Astrocyte (in vitro differentiated cells and primary cell): Measurements from ENCODE around the gene PHC2. TPM values are rescaled to one million over a fixed set of nuclear protein-coding genes. Genes with fewer than 3 reads are reported as not detected.

Experiments used
- DNase-seq: peaks from one replicate; pipeline ENCODE4 v3.0.0-alpha.2; 2010; ENCODE audit warnings: low read depth
- FAIRE-seq: peaks from 2 replicates; lab custom pipeline; 2011; peaks lifted over from hg19 to GRCh38; lab: Jason Lieb, UNC
- H2AFZ ChIP-seq: 2 replicates; pipeline ENCODE4 v1.6.0; 2012; ENCODE audit warnings: low read depth, low read length, inconsistent platforms
- H3K27ac ChIP-seq: 2 replicates; pipeline ENCODE4 v1.5.1; 2011; ENCODE audit warnings: low read depth, low read length, inconsistent platforms
- H3K27me3 ChIP-seq: 2 replicates; pipeline ENCODE4 v1.6.0; 2011; ENCODE audit warnings: low read length, inconsistent platforms; ENCODE audit not compliant: insufficient read depth
- H3K36me3 ChIP-seq: 2 replicates; pipeline ENCODE4 v1.5.1; 2011; ENCODE audit warnings: low read length, inconsistent platforms; ENCODE audit not compliant: insufficient read depth
- H3K4me1 ChIP-seq: 2 replicates; pipeline ENCODE4 v1.5.1; 2011; ENCODE audit warnings: low read length, inconsistent platforms; ENCODE audit not compliant: insufficient read depth
- H3K4me2 ChIP-seq: 2 replicates; pipeline ENCODE4 v1.6.0; 2012; ENCODE audit warnings: low read length, inconsistent platforms
- H3K4me3 ChIP-seq: 2 replicates; pipeline ENCODE4 v1.5.1; 2011; ENCODE audit warnings: low read depth, mild to moderate bottlenecking, low read length, inconsistent platforms; ENCODE audit not compliant: insufficient read depth
- H3K79me2 ChIP-seq: 2 replicates; pipeline ENCODE4 v1.6.0; 2012; ENCODE audit warnings: mild to moderate bottlenecking, low read length, inconsistent platforms; ENCODE audit not compliant: insufficient read depth
- H3K9ac ChIP-seq: 2 replicates; pipeline ENCODE4 v1.6.0; 2012; ENCODE audit warnings: mild to moderate bottlenecking, low read length, inconsistent platforms
- H3K9me3 ChIP-seq: 2 replicates; pipeline ENCODE4 v1.5.1; 2012; ENCODE audit warnings: low read depth, mild to moderate bottlenecking, low read length, inconsistent platforms; ENCODE audit not compliant: insufficient read depth
- H4K20me1 ChIP-seq: 2 replicates; pipeline ENCODE4 v1.6.0; 2012; ENCODE audit warnings: low read length, inconsistent platforms; ENCODE audit not compliant: insufficient read depth
- H3K27ac Mint-ChIP-seq: one replicate; pipeline ENCODE4 v1.8.0; 2021; ENCODE audit warnings: mild to moderate bottlenecking, mixed read lengths; ENCODE audit not compliant: unreplicated experiment
- H3K27me3 Mint-ChIP-seq: one replicate; pipeline ENCODE4 v1.8.0; 2021; ENCODE audit warnings: low read depth, mixed read lengths; ENCODE audit not compliant: unreplicated experiment
- H3K36me3 Mint-ChIP-seq: one replicate; pipeline ENCODE4 v1.8.0; 2021; ENCODE audit warnings: low read depth, mixed read lengths; ENCODE audit not compliant: unreplicated experiment
- H3K4me1 Mint-ChIP-seq: one replicate; pipeline ENCODE4 v1.8.0; 2021; ENCODE audit warnings: low read depth, mixed read lengths; ENCODE audit not compliant: unreplicated experiment
- H3K4me3 Mint-ChIP-seq: one replicate; pipeline ENCODE4 v1.8.0; 2021; ENCODE audit warnings: mild to moderate bottlenecking, moderate library complexity, mixed read lengths; ENCODE audit not compliant: unreplicated experiment
- H3K9me3 Mint-ChIP-seq: one replicate; pipeline ENCODE4 v1.8.0; 2021; ENCODE audit warnings: mild to moderate bottlenecking, mixed read lengths; ENCODE audit not compliant: unreplicated experiment
- EZH2 ChIP-seq: IDR thresholded peaks from 2 replicates; pipeline ENCODE4 v1.6.1; 2012; ENCODE audit warnings: mild to moderate bottlenecking, low read length, inconsistent platforms; ENCODE audit not compliant: insufficient read depth
- total RNA-seq: library from RNA; stranded (reverse); gene quantifications from 2 replicates; pipeline ENCODE4 v1.2.1, GENCODE V29; 2021
- TF ChIP-seq, protein P1 (sequence below): IDR thresholded peaks from 2 replicates; pipeline ENCODE4 v1.5.1; 2011; ENCODE audit warnings: low read depth, mild to moderate bottlenecking, inconsistent platforms, low read length, moderate library complexity; ENCODE audit not compliant: insufficient read depth

Gene PHC2
- total RNA-seq, 1 donor from 2014 or later = 113 TPM

- H3K4me3 Mint-ChIP-seq = no peak overlapping the region
- H3K36me3 Mint-ChIP-seq = peaks cover 17% of the 10 kb centered on the region
- H3K4me1 Mint-ChIP-seq = no peaks in the 10 kb centered on the region
- no peaks in the 10 kb centered on the region for H3K9me3 ChIP-seq
- H3K27ac ChIP-seq = no peak overlapping the region
- no peaks in the 10 kb centered on the region for H3K79me2 ChIP-seq
- H3K4me1 ChIP-seq = peaks cover 11% of the 10 kb centered on the region
- peak overlapping the region; percentile 23 for H3K9ac ChIP-seq
- H2AFZ ChIP-seq = peak overlapping the region; percentile 79
- H3K4me3 ChIP-seq = no peak overlapping the region
- peaks cover 7% of the 10 kb centered on the region for H3K27me3 Mint-ChIP-seq
- H4K20me1 ChIP-seq = no peaks in the 10 kb centered on the region
- peak overlapping the region; percentile 79 for H3K4me2 ChIP-seq
- H3K36me3 ChIP-seq = no peaks in the 10 kb centered on the region
- H3K9me3 Mint-ChIP-seq = peaks cover 4% of the 10 kb centered on the region
- no peak for DNase-seq
- TF ChIP-seq, protein P1, sequence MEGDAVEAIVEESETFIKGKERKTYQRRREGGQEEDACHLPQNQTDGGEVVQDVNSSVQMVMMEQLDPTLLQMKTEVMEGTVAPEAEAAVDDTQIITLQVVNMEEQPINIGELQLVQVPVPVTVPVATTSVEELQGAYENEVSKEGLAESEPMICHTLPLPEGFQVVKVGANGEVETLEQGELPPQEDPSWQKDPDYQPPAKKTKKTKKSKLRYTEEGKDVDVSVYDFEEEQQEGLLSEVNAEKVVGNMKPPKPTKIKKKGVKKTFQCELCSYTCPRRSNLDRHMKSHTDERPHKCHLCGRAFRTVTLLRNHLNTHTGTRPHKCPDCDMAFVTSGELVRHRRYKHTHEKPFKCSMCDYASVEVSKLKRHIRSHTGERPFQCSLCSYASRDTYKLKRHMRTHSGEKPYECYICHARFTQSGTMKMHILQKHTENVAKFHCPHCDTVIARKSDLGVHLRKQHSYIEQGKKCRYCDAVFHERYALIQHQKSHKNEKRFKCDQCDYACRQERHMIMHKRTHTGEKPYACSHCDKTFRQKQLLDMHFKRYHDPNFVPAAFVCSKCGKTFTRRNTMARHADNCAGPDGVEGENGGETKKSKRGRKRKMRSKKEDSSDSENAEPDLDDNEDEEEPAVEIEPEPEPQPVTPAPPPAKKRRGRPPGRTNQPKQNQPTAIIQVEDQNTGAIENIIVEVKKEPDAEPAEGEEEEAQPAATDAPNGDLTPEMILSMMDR = no peak
- no peak for TF ChIP-seq EZH2
- FAIRE-seq = no peak
- H3K27ac Mint-ChIP-seq = no peak overlapping the region
- H3K27me3 ChIP-seq = no peaks in the 10 kb centered on the region
These were observed 124.9 kb downstream of the PHC2 start for GRCh38 chr1:33305816-33306652.

DNA sequence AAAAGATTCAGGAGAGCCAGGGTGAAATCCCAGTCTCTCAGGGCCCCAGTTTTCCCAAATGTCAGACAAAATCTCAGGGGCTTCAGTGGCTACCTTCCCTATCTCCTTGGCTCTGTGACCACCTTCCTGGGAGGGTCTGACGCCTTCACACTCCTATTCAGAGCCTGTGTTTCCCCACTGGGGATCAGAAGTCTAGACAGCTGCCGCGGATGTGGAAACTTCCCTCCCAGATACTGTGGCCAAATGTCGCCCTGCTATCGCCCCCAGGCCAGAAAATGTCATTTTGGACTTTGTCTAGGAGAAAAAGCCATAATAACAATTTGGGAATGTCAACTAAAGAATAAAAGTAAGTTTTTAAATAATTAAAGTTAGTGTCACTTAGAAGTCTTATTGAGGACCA, 125.9 kb downstream of the PHC2 start:
- H2AFZ ChIP-seq = no peak overlapping the region
- peaks cover 2% of the 10 kb centered on the region for H3K9me3 Mint-ChIP-seq
- peaks cover 4% of the 10 kb centered on the region for H3K27me3 Mint-ChIP-seq
- H3K36me3 Mint-ChIP-seq = peaks cover 21% of the 10 kb centered on the region
- FAIRE-seq = no peak
- no peaks in the 10 kb centered on the region for H3K79me2 ChIP-seq
- no peak overlapping the region for H3K9ac ChIP-seq
- H3K27ac Mint-ChIP-seq = no peak overlapping the region
- no peak overlapping the region for H3K27ac ChIP-seq
- H3K36me3 ChIP-seq = no peaks in the 10 kb centered on the region
- H3K4me2 ChIP-seq = no peak overlapping the region
- H4K20me1 ChIP-seq = no peaks in the 10 kb centered on the region
- no peak overlapping the region for H3K4me3 ChIP-seq
- no peak overlapping the region for H3K4me3 Mint-ChIP-seq
- H3K9me3 ChIP-seq = no peaks in the 10 kb centered on the region
- peaks cover 13% of the 10 kb centered on the region for H3K4me1 ChIP-seq
- TF ChIP-seq, protein P1 = no peak
- TF ChIP-seq EZH2 = no peak
- H3K27me3 ChIP-seq = no peaks in the 10 kb centered on the region
- H3K4me1 Mint-ChIP-seq = peaks cover 2% of the 10 kb centered on the region
- DNase-seq = no peak

- no peaks in the 10 kb centered on the region for H3K9me3 ChIP-seq
- no peak overlapping the region for H2AFZ ChIP-seq
- Mint-ChIP-seq H3K4me3 (no peak overlapping the region), H3K36me3 (peaks cover 24% of the 10 kb centered on the region), H3K27me3 (peaks cover 4% of the 10 kb centered on the region), H3K27ac (no peak overlapping the region), H3K9me3 (no peaks in the 10 kb centered on the region), H3K4me1 (peaks cover 2% of the 10 kb centered on the region)
- no peak overlapping the region for H3K9ac ChIP-seq
- H4K20me1 ChIP-seq = no peaks in the 10 kb centered on the region
- no peak overlapping the region for H3K4me2 ChIP-seq
- no peak overlapping the region for H3K4me3 ChIP-seq
- DNase-seq = no peak
- no peak overlapping the region for H3K27ac ChIP-seq
- H3K4me1 ChIP-seq = peaks cover 13% of the 10 kb centered on the region
- no peak for FAIRE-seq
- H3K79me2 ChIP-seq = no peaks in the 10 kb centered on the region
- H3K36me3 ChIP-seq = no peaks in the 10 kb centered on the region
- no peak for TF ChIP-seq EZH2
- TF ChIP-seq, protein P1 = no peak
- no peaks in the 10 kb centered on the region for H3K27me3 ChIP-seq
These were observed 128.6 kb downstream of the PHC2 start for GRCh38 chr1:33302325-33302724.
